NT2/D1 (cell line): ENCODE results near the gene IRF2BP1.

Experiments
- SUZ12 ChIP-seq: IDR thresholded peaks from 2 replicates; pipeline ENCODE4 v1.6.1; 2011; ENCODE audit not compliant: insufficient read length, insufficient read depth; ENCODE audit errors: extremely low read depth
- YY1 ChIP-seq: IDR thresholded peaks from 2 replicates; pipeline ENCODE4 v1.6.1; 2011; ENCODE audit not compliant: insufficient read length, insufficient read depth

DNA sequence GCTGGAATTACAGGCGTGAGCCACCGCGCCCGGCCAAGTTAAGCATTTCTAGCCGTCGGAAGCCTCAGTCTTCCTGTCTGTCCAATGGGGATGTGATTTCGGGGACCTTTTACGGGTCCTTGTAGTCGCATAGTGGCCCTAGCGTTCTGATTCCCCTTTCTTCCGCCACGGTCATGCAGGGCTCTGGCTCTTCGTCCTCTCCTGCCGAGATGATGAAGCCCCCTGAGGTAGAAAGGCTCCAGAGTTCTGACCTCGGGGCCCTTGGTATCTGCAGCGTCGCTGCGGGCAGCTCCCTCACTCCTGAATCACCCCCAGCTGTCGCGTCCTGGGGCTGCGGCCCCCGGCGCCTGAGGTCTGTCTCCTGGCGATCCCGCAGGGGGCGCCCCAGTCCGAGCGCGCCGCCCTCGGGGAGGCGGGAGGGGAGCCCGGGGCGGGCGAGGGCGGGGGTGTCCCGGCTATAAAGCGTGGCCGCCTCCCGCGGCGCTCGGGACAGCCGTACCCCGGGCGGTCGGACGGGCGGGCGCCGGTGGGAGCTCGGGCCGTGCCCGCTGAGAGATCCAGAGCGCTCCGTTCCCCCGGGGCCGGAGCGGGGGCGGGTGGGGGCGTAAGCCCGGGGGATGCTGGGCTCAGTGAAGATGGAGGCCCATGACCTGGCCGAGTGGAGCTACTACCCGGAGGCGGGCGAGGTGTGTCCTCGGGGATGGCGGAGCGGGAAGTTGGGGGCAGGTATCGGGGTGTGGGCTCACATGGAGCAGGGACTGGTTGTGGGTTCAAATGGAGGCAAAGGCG is 21.9 kb downstream of the IRF2BP1 start, which contains the start of gene FOXA3:
- TF ChIP-seq SUZ12 (no peak), YY1 (no peak)
